NCI-H187 treated with DMSO at 0.1 percent for 48 hours (cell line): ENCODE results near the gene GHDC.
"Not testable (repeated sequence)": the region's sequence is repeated elsewhere in the genome, so short reads cannot be mapped to it uniquely, and the experiment has no call there.

Experiments used
- DNase-seq: peaks from one replicate; lab custom pipeline; 2025; lab: John Stamatoyannopoulos, UW

GHDC gene

DNA sequence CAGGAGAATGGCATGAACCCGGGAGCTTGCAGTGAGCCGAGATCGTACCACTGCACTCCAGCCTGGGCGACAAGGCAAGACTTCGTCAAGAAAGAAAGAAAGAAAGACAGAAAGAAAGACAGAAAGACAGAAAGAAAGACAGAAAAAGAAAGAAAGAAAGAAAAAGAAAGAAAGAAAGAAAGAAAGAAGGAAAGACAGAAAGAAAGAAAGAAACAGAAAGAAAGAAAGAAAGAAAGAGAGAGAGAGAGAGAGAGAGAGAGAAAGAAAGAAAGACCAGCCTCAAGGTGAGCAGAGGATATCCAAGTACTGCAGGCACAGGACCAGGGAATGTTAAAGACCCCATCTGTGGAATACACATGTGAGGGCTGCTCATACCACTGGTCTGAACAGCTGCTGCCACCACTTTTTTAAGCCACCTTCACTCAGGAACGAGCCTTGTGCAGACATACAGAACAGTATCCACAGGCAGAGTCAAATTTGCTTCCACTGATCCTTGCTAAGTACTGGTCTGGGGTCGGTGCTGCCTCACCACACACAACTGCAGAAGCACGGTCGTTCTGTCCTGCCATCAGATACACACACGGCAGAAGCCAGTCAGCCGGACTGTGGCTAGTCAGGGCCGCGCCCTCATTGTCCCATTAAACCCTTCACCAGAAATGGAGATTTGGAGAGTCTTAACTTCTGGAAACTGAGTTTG, 47.2 kb downstream of the GHDC start:
- DNase-seq: no peak

GRCh38 chr17:42143138-42143537, 51.2 kb downstream of the GHDC start:
- DNase-seq: not testable (repeated sequence)

GRCh38 chr17:42142371-42142896, 51.9 kb downstream of the GHDC start:
- DNase-seq: no peak

GRCh38 chr17:42141382-42141781, 52.9 kb downstream of the GHDC start:
- DNase-seq: no peak

DNA sequence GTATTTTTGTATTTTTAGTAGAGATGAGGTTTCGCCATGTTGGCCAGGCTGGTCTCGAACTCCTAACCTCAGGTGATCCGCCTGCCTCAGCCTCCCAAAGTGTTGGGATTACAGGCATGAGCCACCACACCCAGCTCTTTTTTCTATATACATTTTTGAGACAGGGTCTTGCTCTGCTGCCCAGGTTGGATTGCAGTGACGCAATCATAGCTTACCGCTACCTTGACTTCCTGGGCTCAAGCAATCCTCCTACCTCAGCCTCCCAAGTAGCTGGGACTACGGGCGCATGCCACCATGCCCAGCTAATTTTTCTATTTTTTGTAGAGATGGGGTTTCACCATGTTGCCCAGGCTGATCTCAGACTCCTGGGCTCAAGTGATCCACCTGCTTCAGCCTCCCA, 53.6 kb downstream of the GHDC start:
- DNase-seq: not testable (repeated sequence)
